ENCODE data around the gene ZNF682.
A peak's percentile ranks its signal among the peaks of the same experiment; 100 is the strongest.
"Not testable (repeated sequence)": the region's sequence is repeated elsewhere in the genome, so short reads cannot be mapped to it uniquely, and the experiment has no call there.

Gene ZNF682

GRCh38 chr19:20039203-20039723 lies at the start of gene ZNF682:
Gene ZNF682, minus strand, starts transcription at chr19:20039505. Its CDS starts 160 bp downstream, at chr19:20039345.
- peak; percentile 87 to 95 (median 92) for DNase-seq (ENCODE audit: low read depth in 3 of 3)

- DNase-seq (ENCODE audit: low read depth in 3 of 3), result not testable (repeated sequence)
Observed at GRCh38 chr19:20082876-20083275, 43.6 kb upstream of the ZNF682 start.

- DNase-seq (ENCODE audit: low read depth in 3 of 3), result not testable (repeated sequence)
Observed at GRCh38 chr19:20082232-20082833, 43.0 kb upstream of the ZNF682 start.

- no peak for DNase-seq (ENCODE audit: low read depth in 3 of 3)
Observed at GRCh38 chr19:20080656-20081055, 41.4 kb upstream of the ZNF682 start.

- DNase-seq (ENCODE audit: low read depth in 3 of 3), result no peak
Observed at GRCh38 chr19:20079476-20079875, 40.2 kb upstream of the ZNF682 start.

DNA sequence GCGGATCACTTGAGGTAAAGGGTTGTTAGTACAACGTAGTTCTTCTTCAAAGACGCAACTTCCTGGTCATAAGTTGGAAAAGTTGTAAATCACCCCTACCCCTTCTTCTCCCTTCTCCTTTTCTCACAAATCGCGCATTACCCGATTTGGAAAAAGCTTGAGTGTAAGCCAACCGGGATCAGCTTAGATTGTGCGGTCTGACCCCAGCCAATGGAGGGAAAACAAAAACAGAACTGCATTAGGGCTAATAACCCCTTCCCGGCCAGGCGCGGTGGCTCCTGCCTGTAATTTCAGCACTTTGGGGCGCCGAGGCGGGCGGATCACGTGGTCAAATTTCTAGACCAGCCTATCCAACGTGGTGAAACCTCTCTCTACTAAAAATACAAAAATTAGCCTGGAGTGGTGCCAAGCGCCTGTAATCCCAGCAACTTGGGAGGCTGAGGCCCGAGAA lies 39.3 kb upstream of the ZNF682 start:
- DNase-seq (ENCODE audit: low read depth in 3 of 3), result peak in 1 of 3 experiments; percentile 12

GRCh38 chr19:20077791-20078463 lies 38.6 kb upstream of the ZNF682 start, which contains the start of gene ZNF90:
Gene ZNF90, plus strand, starts transcription at chr19:20078000. Its CDS starts 133 bp downstream, at chr19:20078133.
- DNase-seq (ENCODE audit: low read depth in 3 of 3), result peak; percentile 69 to 83 (median 81)

GRCh38 chr19:20072936-20073335 lies 33.6 kb upstream of the ZNF682 start:
- DNase-seq (ENCODE audit: low read depth in 3 of 3), result no peak

- DNase-seq (ENCODE audit: low read depth in 3 of 3), result no peak
Observed at GRCh38 chr19:20070691-20071090, 31.4 kb upstream of the ZNF682 start.

DNA sequence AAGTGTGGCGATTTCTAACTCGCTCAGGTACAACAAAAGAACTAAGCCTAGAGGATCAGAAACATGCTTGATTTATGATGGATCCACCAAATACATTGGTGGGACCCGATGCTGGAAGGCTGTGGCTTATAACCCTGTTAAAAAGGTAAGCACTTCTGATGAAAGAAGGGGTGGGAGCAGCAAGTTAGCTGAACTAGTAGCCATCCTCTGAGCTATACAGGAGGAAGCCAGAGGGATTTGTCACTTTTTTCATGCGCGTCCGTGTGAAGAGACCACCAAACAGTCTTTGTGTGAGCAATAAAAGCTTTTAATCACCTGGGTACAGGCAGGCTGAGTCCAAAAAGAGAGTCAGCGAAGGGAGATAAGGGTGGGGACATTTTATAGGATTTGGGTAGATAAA lies 29.3 kb upstream of the ZNF682 start:
- DNase-seq (ENCODE audit: low read depth in 3 of 3), result not testable (repeated sequence)

- DNase-seq (ENCODE audit: low read depth in 3 of 3), result no peak
Observed at GRCh38 chr19:20067943-20068342, 28.6 kb upstream of the ZNF682 start.

GRCh38 chr19:20066861-20067260 lies 27.6 kb upstream of the ZNF682 start:
- DNase-seq (ENCODE audit: low read depth in 3 of 3), result no peak

GRCh38 chr19:20060282-20060681 lies 21.0 kb upstream of the ZNF682 start:
- no peak for DNase-seq (ENCODE audit: low read depth in 3 of 3)

DNA sequence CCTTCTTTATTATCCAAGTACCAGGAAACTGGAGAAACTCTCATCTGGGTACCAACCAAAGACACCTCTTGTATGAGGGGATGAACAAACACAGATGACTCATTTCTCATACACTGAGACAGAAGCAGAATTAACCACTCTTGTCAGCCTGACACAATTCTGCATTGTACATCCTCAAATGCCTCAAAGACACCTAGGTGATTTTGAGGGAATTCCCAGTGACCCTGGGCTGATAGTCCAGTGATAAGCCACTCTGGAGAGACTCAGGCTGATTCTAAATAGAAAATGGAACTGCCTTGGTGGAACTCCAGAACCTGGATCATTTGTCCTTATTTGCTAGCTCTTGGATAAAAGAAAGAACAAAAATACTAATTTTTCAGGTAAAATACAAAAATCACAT lies 19.4 kb upstream of the ZNF682 start:
- DNase-seq (ENCODE audit: low read depth in 3 of 3), result not testable (repeated sequence)

GRCh38 chr19:20051841-20052768 lies 12.8 kb upstream of the ZNF682 start:
- DNase-seq (ENCODE audit: low read depth in 3 of 3), result peak; percentile 50 to 74 (median 65)

GRCh38 chr19:20045742-20046141 lies 6.4 kb upstream of the ZNF682 start:
- DNase-seq (ENCODE audit: low read depth in 3 of 3), result not testable (repeated sequence)

GRCh38 chr19:20044663-20045062 lies 5.4 kb upstream of the ZNF682 start:
- DNase-seq (ENCODE audit: low read depth in 3 of 3), result no peak

DNA sequence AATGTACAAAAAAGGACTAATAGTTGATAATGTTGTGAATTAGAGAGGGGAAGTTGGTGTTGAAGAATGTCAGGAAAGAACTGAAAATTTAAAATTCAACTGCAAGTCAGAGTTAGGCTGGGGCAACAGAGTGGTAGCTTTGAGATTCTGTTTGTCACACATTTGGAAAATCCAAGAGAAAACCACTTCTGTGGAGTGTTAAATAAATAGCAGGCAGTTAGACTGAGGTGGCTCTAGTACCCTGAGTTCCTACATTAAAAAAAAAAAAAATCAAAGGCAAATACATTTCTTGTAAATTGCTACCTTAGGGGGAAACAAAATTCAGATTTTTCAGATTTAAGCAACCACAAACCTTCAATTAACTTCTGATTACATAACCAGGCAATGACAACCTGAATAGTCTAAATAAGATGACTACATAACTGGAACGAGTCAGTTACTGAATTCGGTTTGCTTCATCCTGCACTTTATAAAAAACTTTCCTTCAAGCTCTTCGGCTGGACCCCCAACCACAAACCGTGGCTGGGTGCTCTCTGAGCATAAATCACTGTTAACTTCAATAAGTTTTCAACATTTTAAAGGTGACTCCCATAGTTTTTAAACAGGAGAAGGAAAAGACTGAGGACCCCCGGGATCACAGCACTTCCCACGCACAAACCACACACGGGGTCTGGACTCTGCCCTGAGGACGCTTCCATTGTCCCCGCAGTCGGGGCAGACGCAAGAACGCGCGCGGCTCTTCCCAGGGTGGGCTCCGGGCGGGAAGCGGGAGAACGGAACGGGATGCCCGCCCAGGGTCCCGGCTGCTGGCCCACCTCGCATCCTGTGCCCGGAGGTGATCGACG lies 725 bp downstream of the ZNF682 start:
- DNase-seq (ENCODE audit: low read depth in 3 of 3), result no peak

DNA sequence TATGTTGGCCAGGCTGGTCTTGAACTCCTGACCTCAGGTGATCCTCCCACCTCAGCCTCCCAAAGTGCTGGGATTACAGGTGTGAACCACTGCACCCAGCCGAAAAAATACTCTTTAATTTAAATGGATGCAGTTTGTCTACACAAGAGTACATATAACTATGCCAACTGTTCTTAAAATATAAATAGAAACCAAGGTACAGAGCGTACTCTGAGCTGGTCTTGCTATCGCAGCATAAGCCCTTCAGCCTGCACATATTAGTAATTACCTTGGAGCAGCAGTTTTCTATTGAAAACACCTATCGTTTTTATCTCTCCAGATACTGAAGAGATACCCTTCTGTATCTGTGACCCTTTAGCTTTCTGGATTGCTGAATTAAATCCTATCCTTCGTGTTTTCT lies 3.4 kb downstream of the ZNF682 start:
- no peak for DNase-seq (ENCODE audit: low read depth in 3 of 3)

DNA sequence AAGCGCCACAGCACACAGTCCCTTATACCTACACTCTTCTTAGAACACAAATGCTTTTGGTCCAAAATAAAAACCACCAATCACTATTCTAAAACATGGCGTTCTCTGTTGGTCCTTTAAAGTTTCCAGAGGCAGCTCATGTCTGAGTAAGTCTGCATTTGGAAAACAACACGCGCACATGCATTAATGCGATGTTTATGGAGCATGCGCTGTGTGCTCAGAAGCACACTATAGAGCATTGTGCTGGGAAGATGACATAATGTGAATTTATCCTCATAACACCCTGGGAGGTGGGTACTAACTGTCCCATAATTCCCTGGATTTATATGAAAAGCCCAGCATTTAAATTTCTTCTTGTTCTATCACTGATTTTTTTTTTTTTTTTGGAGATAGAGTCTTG lies 10.7 kb downstream of the ZNF682 start:
- DNase-seq (ENCODE audit: low read depth in 3 of 3), result no peak

- no peak for DNase-seq (ENCODE audit: low read depth in 3 of 3)
Observed at GRCh38 chr19:20005741-20006140, 33.6 kb downstream of the ZNF682 start.

All from stimulated activated CD4-positive, alpha-beta T cell treated with anti-CD3 and anti-CD28 coated beads, TNF-alpha, amount 100 ng/mL, for 24 hours (primary cell).